ENCODE data around the gene MAP3K12.

The MAP3K12 gene

DNA sequence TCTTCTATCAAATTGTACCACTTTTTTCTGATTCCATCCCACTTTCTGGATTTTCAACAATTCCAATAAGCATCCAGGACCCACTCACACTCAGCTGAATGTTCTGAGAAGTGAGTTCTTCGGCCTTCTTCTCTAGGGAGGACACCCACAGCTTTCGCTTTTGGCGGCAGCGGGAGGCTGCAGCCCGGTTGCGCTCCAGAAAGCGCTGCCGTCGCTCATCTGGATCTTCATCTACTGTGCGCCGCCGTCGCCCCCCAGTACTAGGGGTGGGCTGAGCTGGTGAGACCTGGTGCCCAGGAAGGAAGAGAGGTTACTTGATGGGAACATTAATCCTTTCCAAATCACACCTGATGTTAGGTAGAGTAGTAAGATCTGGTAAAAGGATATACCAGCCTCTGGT, 25.2 kb upstream of the MAP3K12 start:
- H3K9me3 ChIP-seq = no peaks in the 10 kb centered on the region
- TF ChIP-seq, protein P1, sequence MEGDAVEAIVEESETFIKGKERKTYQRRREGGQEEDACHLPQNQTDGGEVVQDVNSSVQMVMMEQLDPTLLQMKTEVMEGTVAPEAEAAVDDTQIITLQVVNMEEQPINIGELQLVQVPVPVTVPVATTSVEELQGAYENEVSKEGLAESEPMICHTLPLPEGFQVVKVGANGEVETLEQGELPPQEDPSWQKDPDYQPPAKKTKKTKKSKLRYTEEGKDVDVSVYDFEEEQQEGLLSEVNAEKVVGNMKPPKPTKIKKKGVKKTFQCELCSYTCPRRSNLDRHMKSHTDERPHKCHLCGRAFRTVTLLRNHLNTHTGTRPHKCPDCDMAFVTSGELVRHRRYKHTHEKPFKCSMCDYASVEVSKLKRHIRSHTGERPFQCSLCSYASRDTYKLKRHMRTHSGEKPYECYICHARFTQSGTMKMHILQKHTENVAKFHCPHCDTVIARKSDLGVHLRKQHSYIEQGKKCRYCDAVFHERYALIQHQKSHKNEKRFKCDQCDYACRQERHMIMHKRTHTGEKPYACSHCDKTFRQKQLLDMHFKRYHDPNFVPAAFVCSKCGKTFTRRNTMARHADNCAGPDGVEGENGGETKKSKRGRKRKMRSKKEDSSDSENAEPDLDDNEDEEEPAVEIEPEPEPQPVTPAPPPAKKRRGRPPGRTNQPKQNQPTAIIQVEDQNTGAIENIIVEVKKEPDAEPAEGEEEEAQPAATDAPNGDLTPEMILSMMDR (IDR thresholded peaks at IDR 0.05) = no peak
- peaks cover 79 to 100% (median 84%) of the 10 kb centered on the region in 3 donors for H3K36me3 ChIP-seq
- no peak for DNase-seq
- intact Hi-C loops (cut with DNase I; ENCODE audit: low total_unique reads) = no loop called here
- H3K4me3 ChIP-seq = no peak overlapping the region
- no peaks in the 10 kb centered on the region for H3K27me3 ChIP-seq
- no peaks in the 10 kb centered on the region for H3K4me1 ChIP-seq
- no peak overlapping the region for H3K27ac ChIP-seq

DNA sequence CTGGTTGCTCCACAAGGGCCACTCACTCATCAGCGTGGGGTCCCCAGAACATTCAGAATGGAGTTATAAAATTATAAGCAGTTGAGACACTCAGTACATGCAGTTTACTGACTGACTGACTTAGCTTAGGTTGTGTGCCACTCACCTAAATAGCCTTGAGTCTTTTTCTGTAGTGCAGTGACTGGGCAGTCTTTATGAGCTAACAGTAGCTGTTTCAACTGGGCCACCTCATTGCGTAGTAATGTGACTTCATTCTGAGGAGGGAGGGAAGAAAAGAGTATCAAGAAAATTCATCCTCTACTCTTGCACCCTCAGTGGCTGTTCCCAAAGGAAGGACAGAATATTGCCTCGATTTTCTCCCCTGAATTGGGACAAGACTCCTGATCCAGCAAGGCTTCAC, 23.9 kb upstream of the MAP3K12 start:
- no peak for DNase-seq
- Histone ChIP-seq H3K4me1 (no peaks in the 10 kb centered on the region), H3K36me3 (peaks cover 79 to 100% (median 92%) of the 10 kb centered on the region in 3 donors), H3K27ac (no peak overlapping the region), H3K27me3 (no peaks in the 10 kb centered on the region), H3K4me3 (no peak overlapping the region), H3K9me3 (no peaks in the 10 kb centered on the region)
- intact Hi-C loops (cut with DNase I; ENCODE audit: low total_unique reads) = no loop called here
- TF ChIP-seq, protein P1 (IDR thresholded peaks at IDR 0.05) = no peak

DNA sequence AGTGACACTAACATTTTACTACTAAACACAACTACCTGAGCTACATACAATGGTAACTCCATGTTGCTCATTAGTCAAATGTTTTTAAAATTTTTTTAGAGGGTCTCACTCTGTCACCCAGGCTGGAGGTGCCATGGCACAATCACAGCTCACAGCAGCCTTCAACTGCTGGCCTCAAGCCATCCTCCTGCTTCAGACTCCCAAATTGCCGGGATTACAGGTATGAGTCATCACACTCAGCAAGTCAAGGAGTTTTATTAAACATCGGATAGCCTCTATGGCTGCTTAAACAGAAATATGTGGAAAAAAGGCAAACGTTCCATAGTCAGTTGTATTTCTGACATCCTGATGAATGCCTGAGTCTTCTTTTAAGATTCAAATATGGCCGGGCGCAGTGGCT, 19.1 kb upstream of the MAP3K12 start:
- H3K27ac ChIP-seq = no peak overlapping the region
- no peak overlapping the region for H3K4me3 ChIP-seq
- no peak for DNase-seq
- TF ChIP-seq, protein P1 (IDR thresholded peaks at IDR 0.05) = no peak
- intact Hi-C loops (cut with DNase I; ENCODE audit: low total_unique reads) = no loop called here
- H3K4me1 ChIP-seq = no peaks in the 10 kb centered on the region
- peaks cover 86 to 100% (median 88%) of the 10 kb centered on the region in 3 donors for H3K36me3 ChIP-seq
- no peaks in the 10 kb centered on the region for H3K9me3 ChIP-seq
- no peaks in the 10 kb centered on the region for H3K27me3 ChIP-seq

DNA sequence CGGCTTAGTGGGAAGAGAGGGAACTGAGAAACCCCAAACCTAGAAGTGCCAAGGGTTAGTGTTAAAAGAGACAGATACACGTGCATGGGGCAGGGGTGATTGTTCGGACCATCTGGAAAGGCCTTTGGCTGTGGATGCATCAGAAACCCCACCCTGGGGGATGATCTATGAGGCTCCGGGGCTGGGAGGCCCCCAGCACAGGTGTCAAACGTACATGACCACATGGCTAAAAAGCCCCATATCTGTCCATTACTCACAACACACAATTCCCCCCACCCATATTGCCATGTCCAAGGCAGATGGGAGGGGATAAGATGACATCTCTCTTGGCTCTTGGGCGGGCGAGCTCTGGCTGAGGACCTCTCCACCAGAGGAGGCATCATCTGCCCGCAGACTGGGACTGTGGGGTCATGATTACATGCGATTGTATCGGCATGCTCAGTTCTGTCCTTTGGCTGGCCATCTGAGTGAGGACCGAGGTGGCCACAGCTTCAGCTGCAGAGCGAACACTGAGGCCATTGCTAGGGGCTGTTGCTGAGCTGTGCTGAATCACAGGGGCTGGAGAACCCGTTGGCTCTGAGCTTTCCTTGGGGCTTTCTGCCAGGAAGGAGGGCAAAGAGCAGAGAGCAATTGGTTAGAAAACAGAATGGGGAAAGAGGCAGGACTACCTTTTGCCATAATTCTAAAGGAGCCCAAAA, 17.6 kb upstream of the MAP3K12 start:
- peaks cover 86 to 100% (median 88%) of the 10 kb centered on the region in 3 donors for H3K36me3 ChIP-seq
- no peaks in the 10 kb centered on the region for H3K4me1 ChIP-seq
- no peak overlapping the region for H3K27ac ChIP-seq
- TF ChIP-seq, protein P1 (IDR thresholded peaks at IDR 0.05) = no peak
- no peak overlapping the region for H3K4me3 ChIP-seq
- no peaks in the 10 kb centered on the region for H3K9me3 ChIP-seq
- no peak for DNase-seq
- no peaks in the 10 kb centered on the region for H3K27me3 ChIP-seq
- intact Hi-C loops (cut with DNase I; ENCODE audit: low total_unique reads) = no loop called here

DNA sequence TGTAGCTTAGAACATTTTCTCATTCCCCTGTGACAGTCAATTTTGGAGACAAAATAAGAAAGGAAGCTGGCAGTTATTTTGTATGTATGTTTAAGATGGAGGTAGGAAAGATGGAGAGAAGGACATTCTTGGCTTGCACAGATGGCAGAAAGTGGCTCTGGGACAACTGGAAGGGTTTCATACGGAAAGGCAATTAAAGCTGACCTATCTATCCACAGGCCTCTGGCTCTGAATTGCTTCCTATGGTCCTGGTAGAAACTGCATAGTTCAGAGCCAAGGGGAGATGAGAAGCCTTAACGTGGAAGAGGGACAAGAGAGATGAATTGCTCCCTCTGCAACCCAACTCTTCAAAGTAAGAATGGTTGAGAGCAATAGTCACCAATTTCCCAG, 16.0 kb upstream of the MAP3K12 start:
- intact Hi-C loops (cut with DNase I; ENCODE audit: low total_unique reads) = no loop called here
- H3K27me3 ChIP-seq = no peaks in the 10 kb centered on the region
- no peak overlapping the region for H3K4me3 ChIP-seq
- H3K36me3 ChIP-seq = peaks cover 75 to 100% (median 90%) of the 10 kb centered on the region in 3 donors
- no peak overlapping the region for H3K27ac ChIP-seq
- H3K4me1 ChIP-seq = no peaks in the 10 kb centered on the region
- DNase-seq = no peak
- no peaks in the 10 kb centered on the region for H3K9me3 ChIP-seq
- TF ChIP-seq, protein P1 (IDR thresholded peaks at IDR 0.05) = no peak

Measured in tibial artery (tissue), 4 donors.